IPS-NIHi11 (cell line): Measurements from ENCODE around the gene SNX4.
A peak's percentile ranks its signal among the peaks of the same experiment; 100 is the strongest.
"Not testable (repeated sequence)": the region's sequence is repeated elsewhere in the genome, so short reads cannot be mapped to it uniquely, and the experiment has no call there.

Experiments
- DNase-seq: peaks from one replicate; pipeline ENCODE4 v3.0.0; 2012; ENCODE audit warnings: mixed read lengths, low spot score

SNX4 gene

DNA sequence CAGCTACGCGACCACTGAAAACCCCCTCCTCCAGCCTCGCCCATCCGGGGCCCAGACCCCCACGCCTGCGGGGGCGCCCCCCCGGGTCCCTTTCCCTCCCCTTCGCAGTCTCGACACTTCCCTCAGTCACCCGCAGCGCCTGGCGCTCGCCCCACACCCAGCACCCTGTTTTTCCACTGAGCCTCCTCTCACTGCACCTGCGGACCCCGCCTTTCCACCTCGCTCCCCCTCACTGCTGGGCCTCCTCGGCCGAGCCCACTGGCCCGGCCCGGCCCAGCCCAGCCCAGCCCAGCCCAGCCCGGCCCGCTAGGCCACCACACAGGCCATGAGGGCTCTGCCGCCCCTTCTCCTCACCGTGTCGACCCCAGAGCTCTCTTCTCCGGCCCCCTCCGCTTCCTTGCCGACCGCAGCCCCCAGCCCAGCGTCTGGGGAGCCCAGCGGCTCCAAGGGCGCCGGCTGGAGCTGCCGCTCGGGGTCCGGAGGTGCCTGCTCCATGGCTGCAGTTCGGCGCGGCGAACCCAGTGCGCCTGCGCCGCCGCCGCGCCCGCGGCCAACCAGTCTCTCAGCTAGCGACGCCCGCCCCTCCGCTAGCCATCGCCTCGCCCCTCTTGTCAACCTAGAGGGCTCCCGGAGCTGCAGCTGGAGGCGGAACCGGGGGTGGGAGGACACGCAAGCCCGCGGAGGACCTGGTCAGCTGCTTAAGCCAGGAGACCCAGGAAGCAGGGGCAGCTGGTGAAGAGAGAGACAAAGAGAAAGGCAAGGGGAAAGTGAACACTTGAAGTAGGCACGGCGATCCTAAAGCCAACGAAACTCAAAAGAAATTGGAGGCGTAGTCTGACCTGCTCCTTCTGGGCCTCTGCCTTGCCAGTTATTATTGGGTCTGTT, at the start of gene SNX4:
SNX4 (minus strand) TSS at position 525 of the 885 bp plus-strand sequence; CDS start at position 495, 30 bp downstream.
- peak; percentile 95 for DNase-seq

DNA sequence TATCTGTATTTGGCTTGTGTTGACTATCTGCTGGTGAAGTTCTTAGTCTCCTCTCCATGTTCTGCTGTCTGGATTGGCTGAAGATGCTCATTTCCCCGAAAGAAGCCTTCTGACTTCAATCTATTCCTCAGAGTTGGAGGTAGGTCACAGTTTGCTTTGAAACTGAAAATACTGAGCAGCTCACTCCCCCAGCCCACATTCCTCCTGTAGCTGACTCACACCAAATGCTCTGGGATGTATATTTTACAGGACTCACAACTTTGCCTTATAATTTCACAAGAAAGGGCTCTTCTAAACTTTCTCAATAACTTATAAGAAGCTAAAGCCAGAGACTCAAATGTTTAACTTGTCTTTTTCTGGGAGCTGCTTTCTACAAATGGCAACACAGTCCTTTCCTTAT, 36.3 kb upstream of the SNX4 start:
- no peak for DNase-seq

DNA sequence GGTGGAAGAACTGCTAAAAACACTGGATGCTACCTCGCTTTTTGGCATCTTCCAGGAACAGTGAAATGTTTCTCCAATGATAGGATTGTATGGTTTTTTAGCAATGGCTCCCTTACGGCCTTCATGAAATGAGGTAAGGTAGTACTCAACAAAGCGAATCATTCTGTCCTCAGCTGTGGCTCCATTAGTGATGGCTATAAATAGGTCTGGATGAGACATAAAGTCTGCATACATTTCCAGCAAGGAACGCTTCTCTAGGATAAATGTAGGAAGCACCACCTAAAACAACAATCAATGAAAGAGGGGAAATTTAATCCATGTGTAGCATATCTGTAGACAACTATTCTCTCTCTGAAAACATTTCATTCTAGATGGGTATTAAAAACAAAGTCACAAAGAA, 32.4 kb upstream of the SNX4 start:
- no peak for DNase-seq

DNA sequence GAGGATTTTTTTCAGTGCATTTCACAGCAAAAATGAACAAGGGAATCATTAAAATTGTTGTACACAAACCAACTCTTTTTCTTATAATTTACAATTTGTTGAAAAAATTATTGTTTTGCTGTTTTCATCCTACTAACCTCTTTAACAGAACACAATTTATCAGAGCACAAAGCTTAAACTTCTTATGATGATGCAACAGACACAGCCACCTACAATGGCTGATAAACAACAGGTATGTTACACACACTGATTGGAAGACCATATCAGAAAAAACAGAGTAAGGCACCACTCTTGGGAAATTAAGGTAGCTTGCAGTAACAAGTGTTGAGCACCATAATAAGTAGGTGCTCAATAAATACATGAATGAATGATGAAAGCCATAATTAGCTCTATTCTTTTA, 8.9 kb upstream of the SNX4 start:
- DNase-seq: no peak

DNA sequence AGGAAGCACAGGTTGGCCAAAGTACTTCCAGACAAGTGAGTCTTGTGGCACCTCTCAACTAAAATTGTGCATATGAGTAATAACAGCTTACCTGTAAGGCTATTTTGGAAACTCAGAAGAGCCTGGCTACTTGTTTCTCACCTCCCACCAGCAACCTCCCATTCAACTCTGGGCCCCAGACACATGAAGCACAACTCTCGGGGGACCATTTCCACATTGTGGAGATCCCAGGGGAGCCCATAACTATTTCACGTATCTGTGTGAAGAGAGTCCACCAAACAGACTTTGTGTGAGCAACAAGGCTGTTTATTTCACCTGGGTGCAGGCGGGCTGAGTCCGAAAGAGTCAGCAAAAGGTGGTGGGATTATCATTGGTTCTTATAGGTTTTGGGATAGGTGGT, 5.2 kb upstream of the SNX4 start:
- no peak for DNase-seq

DNA sequence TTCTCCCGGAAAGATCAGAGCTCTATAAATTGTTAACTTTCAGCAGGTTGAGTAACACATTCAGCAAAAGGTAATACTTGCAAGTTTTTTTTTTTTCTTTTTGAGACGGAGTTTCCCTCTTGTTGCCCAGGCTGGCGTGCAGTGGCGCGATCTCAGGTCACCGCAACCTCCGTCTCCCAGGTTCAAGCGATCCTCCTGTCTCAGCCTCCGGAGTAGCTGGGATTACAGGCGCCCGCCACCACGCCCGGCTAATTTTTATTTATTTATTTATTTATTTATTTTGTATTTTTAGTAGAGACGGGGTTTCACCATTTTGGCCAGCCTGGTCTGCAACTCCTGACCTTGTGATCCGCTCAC, 539 bp upstream of the SNX4 start:
- not testable (repeated sequence) for DNase-seq

DNA sequence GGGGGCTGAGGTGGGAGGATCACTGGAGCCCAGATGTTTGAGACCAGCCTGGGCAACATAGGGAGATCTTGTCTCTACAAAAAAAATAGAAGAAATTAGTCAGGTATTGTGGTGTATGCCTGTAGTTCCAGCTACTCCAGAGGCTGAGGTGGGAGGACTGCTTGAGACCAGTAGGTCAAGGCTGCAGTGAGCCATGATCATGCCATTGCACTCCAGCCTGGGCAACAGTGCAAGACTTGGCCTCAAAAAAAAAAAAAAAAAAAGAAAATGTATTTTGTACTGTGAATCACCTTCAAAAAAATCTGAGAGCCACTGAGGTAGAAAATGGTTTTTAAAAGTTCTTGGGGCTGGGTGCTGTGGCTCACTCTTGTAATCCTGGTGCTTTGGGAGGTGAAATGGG, 4.6 kb downstream of the SNX4 start:
- DNase-seq: no peak

DNA sequence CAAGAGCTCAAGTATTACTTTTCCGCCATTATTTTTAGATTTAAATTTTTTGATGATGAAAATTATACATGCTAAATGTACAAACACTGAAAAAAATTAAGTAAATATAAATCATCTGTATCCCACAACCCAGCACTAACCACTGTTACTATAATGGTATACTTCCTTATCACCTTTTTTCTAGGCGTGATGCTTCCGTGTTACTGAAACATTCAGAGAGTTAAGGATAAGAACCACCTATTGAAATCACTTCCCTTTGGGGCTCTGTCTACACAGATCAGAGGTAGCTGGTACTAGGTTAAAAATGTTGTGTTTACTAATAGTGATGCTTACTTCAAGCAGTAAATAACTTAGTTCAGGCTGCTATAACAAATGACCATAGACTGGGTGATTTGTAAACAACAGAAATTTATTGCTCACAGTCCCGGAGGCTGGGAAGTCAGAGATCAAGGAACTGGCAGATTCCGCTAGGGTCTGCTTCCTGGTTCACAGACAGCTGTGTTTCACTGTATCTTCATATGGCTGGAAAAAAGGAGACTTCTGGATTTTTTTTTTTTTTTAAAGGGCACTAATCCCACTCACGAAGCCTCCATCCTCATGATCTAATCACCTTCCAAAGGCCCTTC, 6.4 kb downstream of the SNX4 start:
- DNase-seq: no peak

DNA sequence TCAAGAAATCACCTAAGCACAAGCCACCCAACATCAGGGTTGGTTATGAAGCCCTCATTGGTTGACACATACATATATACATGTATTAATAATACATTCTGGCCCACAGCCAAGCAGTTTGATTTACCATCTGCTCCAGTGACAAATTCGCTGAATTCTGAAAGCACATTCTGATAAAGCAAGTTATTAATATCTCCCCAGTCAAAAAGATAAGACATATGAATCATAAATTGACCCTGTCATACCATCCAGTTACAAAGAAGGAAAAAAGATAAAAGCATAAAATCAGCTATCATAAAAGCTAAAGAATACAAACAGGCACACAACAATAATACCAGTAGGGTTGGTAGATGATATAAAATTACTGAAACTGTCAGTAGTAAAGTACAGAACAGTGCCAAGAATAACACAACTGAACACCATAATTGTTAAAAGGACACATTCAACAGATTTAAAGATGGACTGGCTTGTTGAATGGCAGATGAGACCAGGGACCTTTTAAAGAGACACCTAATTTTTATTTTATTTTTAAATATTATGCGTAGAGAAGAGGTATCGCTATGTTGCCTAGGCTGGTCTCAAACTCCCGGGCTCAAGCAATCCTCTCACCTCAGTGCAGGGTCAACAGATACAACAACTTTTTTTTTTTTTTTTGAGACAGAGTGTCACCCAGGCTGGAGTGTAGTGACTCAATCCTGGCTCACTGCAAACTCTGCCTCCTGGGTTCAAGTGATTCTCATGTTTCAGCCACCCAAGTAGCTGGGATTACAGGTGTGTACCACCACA, 7.7 kb downstream of the SNX4 start:
- no peak for DNase-seq

DNA sequence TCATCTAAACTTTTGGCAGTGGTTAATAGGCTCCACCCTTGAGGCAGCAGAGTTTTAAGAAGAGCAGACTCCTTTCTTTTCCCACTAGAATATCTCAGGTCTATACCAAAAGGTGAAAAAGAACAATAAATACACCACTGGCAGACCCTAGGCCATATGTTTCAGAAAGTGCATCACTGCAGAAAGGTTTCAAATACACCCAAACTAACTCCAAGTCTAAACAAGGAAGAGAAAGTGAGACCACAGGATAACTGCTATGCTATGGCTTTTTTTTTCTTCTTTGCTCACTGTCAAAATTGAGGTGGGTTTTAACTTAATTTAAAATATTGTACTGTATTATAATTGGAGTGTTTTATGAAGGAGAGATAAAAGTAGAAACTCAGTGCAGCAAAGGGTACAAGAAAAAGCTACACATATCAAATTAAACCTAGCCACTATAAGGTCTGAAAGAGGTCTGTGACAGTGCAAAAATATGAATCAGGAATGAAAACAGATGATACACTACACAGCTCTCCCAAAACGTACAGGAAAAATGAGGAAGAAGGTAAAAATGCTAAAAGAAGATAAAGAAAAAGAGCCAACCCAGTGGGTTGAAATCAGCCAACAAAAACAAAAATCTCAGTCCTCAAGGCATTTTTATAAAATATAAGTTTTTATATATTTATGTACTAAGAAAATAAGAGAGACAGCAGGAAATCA, 8.4 kb downstream of the SNX4 start:
- DNase-seq: no peak

DNA sequence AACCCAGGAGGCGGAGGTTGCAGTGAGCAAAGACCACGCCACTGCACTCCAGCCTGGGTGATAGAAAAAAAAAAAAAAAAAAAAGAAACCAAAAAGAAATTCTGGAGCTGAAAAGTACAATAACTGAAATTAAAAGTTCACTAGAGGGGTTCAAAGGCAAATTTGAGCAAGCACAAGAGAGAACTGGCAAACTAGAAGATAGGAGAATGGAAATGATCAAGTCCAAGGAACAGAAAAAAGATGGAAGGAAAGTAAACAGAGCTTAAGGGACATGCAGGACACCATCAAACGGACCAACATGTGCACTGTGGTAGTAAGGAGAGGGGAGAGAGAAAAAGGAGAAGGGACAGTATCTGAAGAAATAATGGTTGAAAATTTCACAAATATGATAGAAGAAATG, 12.9 kb downstream of the SNX4 start:
- DNase-seq: no peak

DNA sequence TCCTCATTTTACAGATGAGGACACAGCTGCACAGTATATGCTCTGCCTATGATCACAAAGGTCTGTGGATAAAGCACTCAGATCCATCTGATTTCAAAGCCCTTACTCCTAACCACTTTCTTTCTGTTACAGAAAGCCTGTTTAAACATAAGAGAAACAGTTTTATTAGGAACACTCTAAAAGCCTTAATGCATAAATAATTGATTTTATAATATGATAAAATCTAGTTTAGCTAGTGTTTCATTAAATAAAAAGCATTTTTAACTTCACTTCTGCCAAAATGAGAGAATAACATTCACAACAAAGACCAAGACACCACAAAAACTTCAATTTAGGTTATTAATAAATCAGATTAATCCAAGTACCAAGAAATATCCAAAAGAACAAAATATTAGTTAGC, 21.4 kb downstream of the SNX4 start:
- DNase-seq: no peak

DNA sequence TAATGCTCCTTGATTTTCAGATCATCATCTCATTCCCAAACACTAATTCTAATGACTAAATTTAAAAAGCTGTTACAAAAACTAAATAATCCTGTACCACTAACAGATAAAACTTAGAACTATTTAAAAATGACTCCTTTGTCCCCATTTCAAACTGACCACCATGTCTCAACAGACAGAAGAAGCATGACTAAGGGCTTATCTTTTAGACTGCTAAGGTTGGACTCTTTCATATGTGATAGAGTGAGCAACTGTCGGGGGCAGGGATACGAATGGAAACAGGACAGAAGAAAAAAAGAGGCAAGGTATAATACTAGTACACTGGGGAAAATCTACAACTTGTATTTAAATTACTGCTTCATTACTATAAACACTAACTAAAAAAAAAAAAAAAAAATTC, 23.3 kb downstream of the SNX4 start:
- DNase-seq: no peak

DNA sequence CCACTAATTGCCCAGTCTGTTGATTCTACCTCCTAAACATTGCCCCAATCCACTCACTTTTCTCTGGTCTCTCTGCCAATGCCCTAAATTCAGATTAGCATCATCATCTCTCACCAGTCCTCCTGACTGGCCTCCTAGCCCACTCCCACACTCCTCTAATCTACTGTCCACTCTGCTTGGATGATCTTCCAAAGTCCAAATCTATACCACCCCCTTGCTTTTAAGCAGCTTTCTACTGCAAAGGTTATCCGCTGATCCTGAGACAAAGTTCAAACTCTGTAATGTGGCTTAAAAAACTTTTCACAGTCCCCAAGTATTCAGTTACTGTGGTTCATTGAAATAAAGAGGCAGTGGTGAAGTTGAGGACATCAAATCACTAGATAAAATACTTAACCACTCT, 37.6 kb downstream of the SNX4 start:
- no peak for DNase-seq

DNA sequence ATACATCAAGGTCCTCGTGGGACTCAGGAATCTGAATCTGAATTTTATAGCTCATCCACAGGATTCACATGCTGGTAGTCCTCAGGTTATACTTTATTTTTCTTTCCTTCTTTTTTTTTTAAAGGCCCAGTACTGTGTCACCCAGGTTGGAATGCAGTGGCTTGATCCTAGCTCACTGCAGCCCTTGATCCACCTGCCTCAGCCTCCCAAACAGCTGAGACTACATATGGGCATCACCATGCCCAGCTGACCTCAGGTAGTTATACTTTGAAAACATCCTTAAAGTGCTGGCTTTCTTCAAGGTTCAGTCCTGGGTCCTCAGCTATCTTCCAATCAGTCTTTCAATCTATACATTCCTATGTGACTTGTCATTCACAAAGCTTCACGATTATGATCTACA, 38.2 kb downstream of the SNX4 start:
- DNase-seq: no peak

DNA sequence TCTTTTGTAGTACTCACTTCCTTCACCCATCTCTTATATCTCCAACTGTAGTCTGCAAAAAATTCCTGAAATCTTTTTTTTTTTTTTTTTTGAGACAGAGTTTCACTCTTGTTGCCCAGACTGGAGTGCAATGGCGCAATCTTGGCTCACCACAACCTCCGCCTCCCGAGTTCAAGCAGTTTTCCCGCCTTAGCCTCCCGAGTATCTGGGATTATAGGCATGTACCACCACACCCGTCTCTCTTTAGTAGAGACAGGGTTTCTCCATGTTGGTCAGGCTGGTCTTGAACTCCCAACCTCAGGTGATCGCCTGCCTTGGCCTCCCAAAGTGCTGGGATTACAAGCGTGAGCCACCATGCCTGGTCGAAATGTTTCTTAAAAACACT, 38.6 kb downstream of the SNX4 start:
- DNase-seq: not testable (repeated sequence)

DNA sequence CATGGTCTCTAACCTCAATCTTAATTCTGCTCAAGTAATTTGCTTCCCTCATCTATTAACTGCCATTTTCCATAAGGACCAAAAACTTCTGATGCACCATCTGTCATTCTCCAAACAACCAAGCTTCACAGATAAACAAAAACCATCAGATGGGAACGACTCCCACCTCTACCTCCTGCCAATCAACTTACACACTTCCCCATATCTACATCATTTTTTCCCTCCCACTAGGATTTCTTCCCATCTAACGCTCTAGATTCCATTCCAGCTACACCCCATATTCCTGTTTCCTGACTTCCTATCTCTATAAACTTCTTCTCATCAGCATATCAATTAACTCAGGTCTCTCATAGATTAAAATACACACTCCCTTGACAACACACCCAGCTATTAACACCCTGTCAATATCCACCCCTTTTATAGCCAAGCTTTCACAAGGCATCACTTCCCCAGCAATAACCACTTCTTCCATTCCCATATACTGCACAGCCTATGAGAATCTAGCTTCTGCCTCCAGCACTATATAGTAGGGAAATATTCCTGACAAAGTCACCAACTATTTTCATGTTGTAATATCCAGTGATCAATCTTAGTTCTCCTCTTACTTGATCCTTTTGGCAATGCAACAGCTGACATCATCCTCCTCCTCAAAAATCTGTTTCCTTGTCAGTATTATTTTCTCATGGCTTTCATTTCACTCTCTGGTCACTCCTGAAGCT, 39.2 kb downstream of the SNX4 start:
- DNase-seq: no peak

DNA sequence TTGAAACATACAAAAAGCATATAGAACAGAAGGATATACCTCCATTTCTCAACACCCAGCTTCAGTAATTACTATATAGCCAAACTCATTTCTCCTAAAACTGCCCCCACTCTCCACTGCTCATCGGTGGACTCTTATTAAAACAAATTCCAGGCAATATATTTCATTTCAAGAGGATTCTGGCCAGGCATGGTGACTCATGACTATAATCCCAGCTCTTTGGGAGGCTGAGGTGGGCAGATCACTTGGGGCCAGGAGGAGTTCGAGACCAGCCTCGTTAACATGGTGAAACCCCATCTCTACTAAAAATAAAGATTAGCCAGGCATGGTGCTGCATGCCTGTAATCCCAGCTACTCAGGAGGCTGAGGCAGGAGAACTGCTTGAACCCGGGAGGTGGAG, 40.9 kb downstream of the SNX4 start:
- DNase-seq: no peak

DNA sequence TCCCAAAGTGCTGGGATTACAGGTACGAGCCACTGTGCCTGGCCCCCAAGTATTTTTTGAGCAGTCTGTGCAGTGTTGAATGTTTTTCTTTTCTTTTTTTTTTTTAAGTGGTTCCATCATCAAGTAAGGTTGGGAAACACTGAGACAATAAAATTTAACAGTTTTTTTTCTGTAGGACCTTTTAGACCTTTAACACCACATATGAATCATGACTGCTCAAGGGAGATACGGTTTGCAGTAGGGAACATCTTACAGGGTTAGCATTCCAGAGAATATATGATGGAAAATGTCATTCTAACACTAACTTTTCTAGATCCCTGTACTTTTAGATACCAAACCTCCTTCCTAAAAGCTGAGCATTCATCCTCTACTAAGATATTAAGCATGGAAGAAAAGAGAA, 41.7 kb downstream of the SNX4 start:
- no peak for DNase-seq

DNA sequence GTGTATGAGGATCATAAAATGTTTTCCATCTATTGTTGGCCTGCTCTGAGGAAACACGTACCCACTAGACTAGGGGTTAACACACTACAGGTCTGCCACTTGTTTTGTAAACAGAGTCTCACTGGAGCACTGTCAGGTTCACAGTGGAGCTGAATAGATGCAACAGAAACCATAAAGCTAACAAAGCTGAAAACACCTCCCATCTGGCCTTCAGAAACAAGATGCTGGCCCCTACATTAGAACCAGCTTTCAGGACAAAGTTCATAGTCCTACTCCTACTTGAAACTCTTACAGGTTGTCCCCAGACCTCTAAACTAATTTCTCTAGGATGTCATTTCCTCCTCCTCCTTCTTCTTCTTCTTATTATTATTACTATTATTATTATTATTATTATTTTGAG, 42.3 kb downstream of the SNX4 start:
- no peak for DNase-seq

DNA sequence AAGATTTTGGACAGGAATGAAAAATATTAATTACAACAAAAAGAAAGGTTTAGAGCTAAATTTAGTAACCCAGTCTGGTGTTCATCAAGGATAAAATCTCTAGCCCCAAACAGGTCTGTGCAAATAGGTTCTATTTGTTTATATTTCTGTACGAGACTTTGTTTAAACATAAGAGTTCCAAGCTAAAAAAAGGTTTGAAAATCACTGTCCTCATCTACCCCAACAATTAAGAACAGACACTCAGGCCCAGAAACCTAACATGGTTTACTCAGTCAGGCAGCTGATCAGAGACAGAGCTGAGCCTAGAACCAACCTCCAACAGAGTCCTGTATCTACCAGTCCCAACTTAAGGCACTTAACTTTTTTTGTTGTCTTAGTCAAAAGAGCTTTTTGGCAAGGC, 49.3 kb downstream of the SNX4 start:
- DNase-seq: no peak
